Measurements from ENCODE around the gene GSTK1. TPM values are rescaled to one million over a fixed set of nuclear protein-coding genes. Genes with fewer than 3 reads are reported as not detected.
"Not testable (repeated sequence)": the region's sequence is repeated elsewhere in the genome, so short reads cannot be mapped to it uniquely, and the experiment has no call there.

Gene GSTK1
- total and polyA plus RNA-seq, 8 donors = 71.8 to 305 (median 152) TPM

DNA sequence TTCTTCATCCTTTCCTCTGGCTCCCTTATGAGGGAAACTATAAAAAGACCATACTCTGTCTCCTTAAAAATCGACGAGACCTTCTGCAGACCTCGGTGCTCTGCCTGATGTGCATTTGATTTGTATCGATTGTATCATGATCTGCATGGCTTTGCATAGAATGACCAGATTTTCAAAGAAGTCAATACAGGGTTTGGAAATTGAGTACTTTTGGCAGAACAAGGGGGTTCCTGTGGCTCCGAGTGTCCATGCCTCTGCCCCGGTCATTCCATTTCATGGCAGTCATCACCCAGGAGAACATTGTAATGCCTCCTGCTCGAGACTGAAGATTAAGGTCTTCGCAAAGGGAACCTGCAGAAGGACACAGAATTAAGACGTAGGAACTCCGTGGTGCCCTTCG, 25.6 kb downstream of the GSTK1 start:
- no peaks in the 10 kb centered on the region for H3K27me3 ChIP-seq
- peak overlapping the region; percentile 89 to 96 (median 92) for H3K27ac ChIP-seq
- TF ChIP-seq, protein P1, sequence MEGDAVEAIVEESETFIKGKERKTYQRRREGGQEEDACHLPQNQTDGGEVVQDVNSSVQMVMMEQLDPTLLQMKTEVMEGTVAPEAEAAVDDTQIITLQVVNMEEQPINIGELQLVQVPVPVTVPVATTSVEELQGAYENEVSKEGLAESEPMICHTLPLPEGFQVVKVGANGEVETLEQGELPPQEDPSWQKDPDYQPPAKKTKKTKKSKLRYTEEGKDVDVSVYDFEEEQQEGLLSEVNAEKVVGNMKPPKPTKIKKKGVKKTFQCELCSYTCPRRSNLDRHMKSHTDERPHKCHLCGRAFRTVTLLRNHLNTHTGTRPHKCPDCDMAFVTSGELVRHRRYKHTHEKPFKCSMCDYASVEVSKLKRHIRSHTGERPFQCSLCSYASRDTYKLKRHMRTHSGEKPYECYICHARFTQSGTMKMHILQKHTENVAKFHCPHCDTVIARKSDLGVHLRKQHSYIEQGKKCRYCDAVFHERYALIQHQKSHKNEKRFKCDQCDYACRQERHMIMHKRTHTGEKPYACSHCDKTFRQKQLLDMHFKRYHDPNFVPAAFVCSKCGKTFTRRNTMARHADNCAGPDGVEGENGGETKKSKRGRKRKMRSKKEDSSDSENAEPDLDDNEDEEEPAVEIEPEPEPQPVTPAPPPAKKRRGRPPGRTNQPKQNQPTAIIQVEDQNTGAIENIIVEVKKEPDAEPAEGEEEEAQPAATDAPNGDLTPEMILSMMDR (IDR thresholded peaks at IDR 0.05) = no peak
- TF ChIP-seq POLR2A (IDR thresholded peaks at IDR 0.05) = no peak
- TF ChIP-seq POLR2AphosphoS5 (IDR thresholded peaks at IDR 0.05) = no peak
- no peak for TF ChIP-seq EP300 (IDR thresholded peaks at IDR 0.05)
- no peaks in the 10 kb centered on the region for H3K9me3 ChIP-seq
- WGBS, 5 donors = 0 to 1% (median 0%) methylated on average over 11 of the region's 11 CpGs
- peaks cover 21 to 62% (median 54%) of the 10 kb centered on the region in 4 donors for H3K4me1 ChIP-seq
- H3K36me3 ChIP-seq = peaks cover 18 to 25% (median 25%) of the 10 kb centered on the region in 4 donors
- DNase-seq = peak in 1 of 2 donors; percentile 31
- intact Hi-C loops (cut with DNase I; ENCODE audit: low total_unique reads) = no loop called here
- peak overlapping the region; percentile 79 to 94 (median 82) for H3K4me3 ChIP-seq

DNA sequence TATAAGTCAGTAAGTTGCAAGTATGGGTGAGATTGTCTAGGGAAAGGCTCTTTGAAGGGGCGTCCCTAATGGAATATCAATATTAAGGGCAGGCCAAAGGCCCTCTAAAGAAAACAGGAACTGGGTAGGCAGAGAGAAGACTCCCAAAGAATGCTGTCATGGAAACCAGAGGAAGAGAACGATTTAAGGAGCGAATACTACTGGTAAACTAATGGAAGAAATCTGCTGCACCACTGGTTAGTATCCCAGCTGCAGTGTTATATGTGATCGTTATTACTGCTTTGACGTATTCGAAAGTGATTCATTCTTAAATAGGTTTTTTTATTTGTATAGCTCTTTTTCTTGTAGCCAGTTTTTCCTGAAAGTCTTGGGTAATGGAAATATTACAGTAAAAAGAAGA, 26.2 kb downstream of the GSTK1 start:
- H3K27me3 ChIP-seq = no peaks in the 10 kb centered on the region
- intact Hi-C loops (cut with DNase I; ENCODE audit: low total_unique reads) = no loop called here
- no peak for DNase-seq
- no peaks in the 10 kb centered on the region for H3K9me3 ChIP-seq
- TF ChIP-seq, protein P1 (IDR thresholded peaks at IDR 0.05) = no peak
- TF ChIP-seq POLR2A (IDR thresholded peaks at IDR 0.05) = no peak
- TF ChIP-seq POLR2AphosphoS5 (IDR thresholded peaks at IDR 0.05) = no peak
- no peak for TF ChIP-seq EP300 (IDR thresholded peaks at IDR 0.05)
- peaks cover 21 to 57% (median 49%) of the 10 kb centered on the region in 4 donors for H3K4me1 ChIP-seq
- 13 to 24% (median 19%) methylated on average over 6 of the region's 6 CpGs for WGBS, 5 donors
- H3K36me3 ChIP-seq = peaks cover 24 to 31% (median 31%) of the 10 kb centered on the region in 4 donors
- H3K4me3 ChIP-seq = peak overlapping the region; percentile 79 to 94 (median 82)
- H3K27ac ChIP-seq = peak overlapping the region in 3 of 5 donors; percentile 92 to 96 (median 94)

DNA sequence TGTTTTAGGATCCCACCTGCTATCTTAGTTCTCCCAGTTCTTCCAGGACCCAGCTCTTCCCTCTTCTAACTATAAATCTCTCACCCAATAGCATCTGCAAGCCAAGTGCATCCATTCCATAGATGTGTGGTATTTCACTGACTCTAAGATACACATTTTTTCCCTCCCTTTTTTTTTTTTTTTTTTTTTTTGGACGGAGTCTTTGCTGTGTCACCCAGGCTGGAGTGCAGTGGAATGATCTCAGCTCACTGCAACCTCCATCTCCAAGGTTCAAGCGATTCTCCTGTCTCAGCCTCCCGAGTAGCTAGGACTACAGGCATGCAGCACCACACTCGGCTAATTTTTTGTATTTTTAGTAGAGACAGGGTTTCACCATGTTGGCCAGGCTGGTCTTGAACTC, 26.6 kb downstream of the GSTK1 start:
- intact Hi-C loops (cut with DNase I; ENCODE audit: low total_unique reads); H3K27me3 ChIP-seq; H3K9me3 ChIP-seq; DNase-seq: not testable (repeated sequence)
- Histone ChIP-seq H3K4me1 (peaks cover 21 to 55% (median 49%) of the 10 kb centered on the region in 4 donors), H3K36me3 (peaks cover 29 to 35% (median 35%) of the 10 kb centered on the region in 4 donors), H3K4me3 (peak overlapping the region in 2 of 4 donors; percentile 80 to 83), H3K27ac (peak overlapping the region in 1 of 5 donors; percentile 96)
- 46 to 69% (median 58%) methylated on average over 4 of the region's 4 CpGs for WGBS, 5 donors

DNA sequence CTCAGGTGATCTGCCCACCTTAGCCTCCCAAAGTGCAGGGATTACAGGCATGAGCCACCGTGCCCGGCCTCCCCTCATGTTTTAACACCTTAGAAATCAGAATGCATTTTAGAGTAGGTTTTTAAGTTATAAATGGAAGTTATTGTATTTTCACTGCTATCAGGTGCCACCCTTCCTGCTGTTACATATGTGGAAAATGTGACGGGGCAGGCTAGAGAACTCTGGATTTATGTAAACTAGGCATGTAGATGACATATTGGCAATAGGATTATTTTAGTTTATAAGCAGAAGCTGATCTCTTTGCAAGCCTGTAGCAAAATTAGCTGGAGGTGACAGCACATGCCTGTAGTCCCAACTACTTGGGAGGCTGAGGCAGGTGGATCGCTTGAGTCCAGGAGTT, 27.1 kb downstream of the GSTK1 start:
- intact Hi-C loops (cut with DNase I; ENCODE audit: low total_unique reads) = no loop called here
- TF ChIP-seq POLR2AphosphoS5 (IDR thresholded peaks at IDR 0.05) = no peak
- TF ChIP-seq, protein P1 (IDR thresholded peaks at IDR 0.05) = no peak
- TF ChIP-seq EP300 (IDR thresholded peaks at IDR 0.05) = no peak
- no peak for TF ChIP-seq POLR2A (IDR thresholded peaks at IDR 0.05)
- Histone ChIP-seq H3K4me1 (peaks cover 21 to 59% (median 47%) of the 10 kb centered on the region in 4 donors), H3K27me3 (no peaks in the 10 kb centered on the region), H3K4me3 (peak overlapping the region in 1 of 4 donors; percentile 83), H3K9me3 (no peaks in the 10 kb centered on the region), H3K27ac (no peak overlapping the region), H3K36me3 (peaks cover 33 to 40% (median 39%) of the 10 kb centered on the region in 4 donors)
- WGBS, 5 donors = 60 to 73% (median 70%) methylated on average over 4 of the region's 4 CpGs
- DNase-seq = no peak

DNA sequence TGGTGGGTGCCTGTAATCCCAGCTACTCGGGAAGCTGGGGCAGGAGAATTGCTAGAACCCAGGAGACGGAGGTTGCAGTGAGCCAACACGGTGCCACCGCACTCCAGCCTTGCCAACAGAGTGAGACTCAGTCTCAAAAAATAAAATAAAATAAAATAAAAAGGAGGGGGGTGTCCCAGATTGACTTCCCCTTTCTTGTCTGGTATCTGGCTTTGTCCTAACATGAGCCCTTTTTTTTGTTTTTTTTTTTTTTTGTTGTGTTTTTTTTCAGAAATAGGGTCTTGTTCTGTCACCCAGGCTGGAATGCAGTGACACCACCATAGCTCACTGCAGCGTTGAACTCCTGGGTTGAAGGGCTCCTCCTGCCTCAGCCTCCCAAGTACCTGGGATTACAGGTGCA, 29.6 kb downstream of the GSTK1 start:
- Histone ChIP-seq H3K27ac (no peak overlapping the region), H3K4me3 (no peak overlapping the region), H3K4me1 (peaks cover 17 to 61% (median 33%) of the 10 kb centered on the region in 4 donors), H3K36me3 (peaks cover 40 to 65% (median 64%) of the 10 kb centered on the region in 4 donors), H3K27me3 (no peaks in the 10 kb centered on the region), H3K9me3 (no peaks in the 10 kb centered on the region)
- no peak for DNase-seq
- WGBS, 5 donors = 94 to 98% (median 96%) methylated on average over 5 of the region's 5 CpGs
- TF ChIP-seq EP300 (IDR thresholded peaks at IDR 0.05) (no peak), POLR2A (IDR thresholded peaks at IDR 0.05) (no peak), POLR2AphosphoS5 (IDR thresholded peaks at IDR 0.05) (no peak)
- TF ChIP-seq, protein P1 (IDR thresholded peaks at IDR 0.05) = no peak
- intact Hi-C loops (cut with DNase I; ENCODE audit: low total_unique reads) = no loop called here

Data from stomach (tissue), 9 donors.